HEK293 (cell line): Measurements from ENCODE around the gene SCUBE1.

Experiments used
- CTCF ChIA-PET: fragments of 350-600 bp; formaldehyde crosslinking; extraction: SDS; loops from one replicate; lab custom pipeline; 2021; ENCODE audit warnings: antibody characterized with exemption; lab: Yijun Ruan, JAX
- POLR2A ChIA-PET: fragments of 300-600 bp; formaldehyde crosslinking; extraction: SDS; loops from one replicate; lab custom pipeline; 2020; ENCODE audit warnings: antibody characterized with exemption, inconsistent platforms; lab: Yijun Ruan, JAX
- H3K27ac ChIP-seq: fragments of 200-500 bp; sonication (Bioruptor generic); 2 replicates; pipeline ENCODE4 v1.5.1; 2014; ENCODE audit warnings: low read depth, low read length, control low read depth, inconsistent platforms; ENCODE audit errors: extremely low read depth
- H3K36me3 ChIP-seq, 2 experiments: fragments of 200-500 bp in 1 of 2; sonication (Bioruptor generic) in 1 of 2; 1 replicate in 1 of 2; 2 replicates in 1 of 2; pipeline ENCODE4 v1.5.1; 2014 to 2017; ENCODE audit warnings: inconsistent platforms in 2 of 2, low read length in 2 of 2; ENCODE audit not compliant: control insufficient read depth in 2 of 2, insufficient read depth in 1 of 2
- H3K4me1 ChIP-seq: fragments of 200-500 bp; sonication (Bioruptor generic); 2 replicates; pipeline ENCODE4 v1.5.1; 2014; ENCODE audit warnings: mild to moderate bottlenecking, low read length, inconsistent platforms; ENCODE audit not compliant: control insufficient read depth, insufficient read depth
- H3K4me3 ChIP-seq: 2 replicates; pipeline ENCODE4 v1.5.1; 2011; ENCODE audit warnings: low read depth, mild to moderate bottlenecking, control low read depth, low read length, moderate library complexity
- H3K9me3 ChIP-seq: fragments of 200-500 bp; sonication (Bioruptor generic); 2 replicates; pipeline ENCODE4 v1.5.1; 2014; ENCODE audit warnings: low read depth, low read length, inconsistent platforms; ENCODE audit not compliant: control insufficient read depth, insufficient read depth
- BCL11B ChIP-seq: fragments of 450-650 bp; formaldehyde crosslinking; IDR thresholded peaks from 2 replicates; pipeline ENCODE4 v1.5.1; 2016; ENCODE audit warnings: low read depth, missing biosample characterization, missing genetic modification characterization
- EGR2 ChIP-seq: fragments of 450-650 bp; formaldehyde crosslinking; IDR thresholded peaks from 2 replicates; pipeline ENCODE4 v1.5.1; 2016; ENCODE audit warnings: low read depth, missing biosample characterization, missing genetic modification characterization
- HIC1 ChIP-seq: fragments of 450-650 bp; formaldehyde crosslinking; IDR thresholded peaks from 2 replicates; pipeline ENCODE4 v1.5.1; 2016; ENCODE audit warnings: missing biosample characterization, missing genetic modification characterization
- IKZF3 ChIP-seq: fragments of 450-650 bp; IDR thresholded peaks from 2 replicates; pipeline ENCODE4 v1.5.0; 2018; ENCODE audit warnings: missing biosample characterization, mild to moderate bottlenecking, missing genetic modification characterization, moderate library complexity
- ZBTB49 ChIP-seq: fragments of 450-650 bp; formaldehyde crosslinking; IDR thresholded peaks from 2 replicates; pipeline ENCODE4 v1.5.1; 2016; ENCODE audit warnings: missing biosample characterization, missing genetic modification characterization, low read depth
- ZFHX2 ChIP-seq: fragments of 450-650 bp; formaldehyde crosslinking; conservative IDR thresholded peaks from 2 replicates; pipeline ENCODE4 v1.5.1; 2016; ENCODE audit warnings: missing biosample characterization, missing genetic modification characterization
- ZNF16 ChIP-seq: fragments of 450-650 bp; formaldehyde crosslinking; IDR thresholded peaks from 2 replicates; pipeline ENCODE4 v1.5.1; 2016; ENCODE audit warnings: low read depth, missing biosample characterization, missing genetic modification characterization
- ZNF214 ChIP-seq: fragments of 450-650 bp; formaldehyde crosslinking; IDR thresholded peaks from 2 replicates; pipeline ENCODE4 v1.5.1; 2017; ENCODE audit warnings: missing biosample characterization, mild to moderate bottlenecking, missing genetic modification characterization, borderline replicate concordance
- ZNF449 ChIP-seq: fragments of 450-650 bp; formaldehyde crosslinking; IDR thresholded peaks from 2 replicates; pipeline ENCODE4 v1.5.1; 2017; ENCODE audit warnings: missing biosample characterization, mild to moderate bottlenecking, missing genetic modification characterization, moderate library complexity
- ZNF513 ChIP-seq: fragments of 450-650 bp; IDR thresholded peaks from 2 replicates; pipeline ENCODE4 v1.5.1; 2018; ENCODE audit warnings: missing biosample characterization, missing genetic modification characterization
- TF ChIP-seq, protein P1 (sequence below): fragments of 450-650 bp; formaldehyde crosslinking; IDR thresholded peaks from 2 replicates; pipeline ENCODE4; 2016; ENCODE audit warnings: missing biosample characterization, missing genetic modification characterization
- TF ChIP-seq, protein P2 (sequence below): fragments of 450-650 bp; formaldehyde crosslinking; IDR thresholded peaks from 2 replicates; pipeline ENCODE4 v1.5.1; 2016; ENCODE audit warnings: missing biosample characterization, missing genetic modification characterization
- TF ChIP-seq, protein P3 (sequence below): fragments of 450-650 bp; formaldehyde crosslinking; IDR thresholded peaks from 2 replicates; pipeline ENCODE4 v1.5.1; 2017; ENCODE audit warnings: missing biosample characterization, missing genetic modification characterization
- TF ChIP-seq, protein P4 (sequence below): fragments of 450-650 bp; formaldehyde crosslinking; IDR thresholded peaks from 2 replicates; pipeline ENCODE4 v1.5.1; 2016; ENCODE audit warnings: missing biosample characterization, missing genetic modification characterization

Gene SCUBE1

DNA sequence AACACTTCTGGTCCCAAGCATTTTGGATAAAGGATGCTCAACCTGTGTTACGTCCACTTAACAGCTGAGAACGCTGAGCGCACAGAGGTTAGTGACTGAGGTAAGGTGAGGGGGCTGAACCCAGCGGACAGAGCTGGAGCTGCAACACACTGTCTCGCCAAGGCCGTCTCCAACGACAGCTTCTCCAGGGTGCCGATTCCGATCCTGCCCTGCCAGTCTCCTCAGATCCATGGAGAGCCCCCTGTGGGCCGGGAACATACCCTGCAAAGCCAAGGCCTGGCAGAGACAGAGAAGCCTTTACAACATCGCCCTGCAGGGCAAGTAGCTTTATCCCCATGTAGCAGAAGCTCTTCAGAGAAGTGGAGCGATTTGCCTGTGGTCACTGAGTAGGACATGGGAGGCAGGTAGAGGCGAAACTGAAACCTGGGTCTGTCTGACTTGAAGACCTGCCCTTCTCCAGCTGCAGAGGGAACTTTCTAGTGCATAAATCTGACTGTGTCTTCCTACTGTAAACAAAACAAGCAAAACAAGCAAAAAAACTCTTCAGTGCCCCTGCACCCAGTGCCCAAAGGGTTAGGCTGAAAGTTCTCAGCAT is 72.8 kb downstream of the SCUBE1 start:
- POLR2A ChIA-PET, result no interaction called here
- H3K9me3 ChIP-seq, result no peaks in the 10 kb centered on the region
- no peak overlapping the region for H3K4me3 ChIP-seq
- no peak for TF ChIP-seq EGR2 (tag by site-specific recombination)
- TF ChIP-seq IKZF3 (tag by site-specific recombination), result no peak
- TF ChIP-seq ZNF449 (tag by site-specific recombination), result no peak
- TF ChIP-seq, protein P1, sequence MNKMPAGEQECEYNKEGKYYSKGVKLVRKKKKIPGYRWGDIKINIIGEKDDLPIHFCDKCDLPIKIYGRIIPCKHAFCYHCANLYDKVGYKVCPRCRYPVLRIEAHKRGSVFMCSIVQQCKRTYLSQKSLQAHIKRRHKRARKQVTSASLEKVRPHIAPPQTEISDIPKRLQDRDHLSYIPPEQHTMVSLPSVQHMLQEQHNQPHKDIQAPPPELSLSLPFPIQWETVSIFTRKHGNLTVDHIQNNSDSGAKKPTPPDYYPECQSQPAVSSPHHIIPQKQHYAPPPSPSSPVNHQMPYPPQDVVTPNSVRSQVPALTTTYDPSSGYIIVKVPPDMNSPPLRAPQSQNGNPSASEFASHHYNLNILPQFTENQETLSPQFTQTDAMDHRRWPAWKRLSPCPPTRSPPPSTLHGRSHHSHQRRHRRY, result no peak
- TF ChIP-seq, protein P2, sequence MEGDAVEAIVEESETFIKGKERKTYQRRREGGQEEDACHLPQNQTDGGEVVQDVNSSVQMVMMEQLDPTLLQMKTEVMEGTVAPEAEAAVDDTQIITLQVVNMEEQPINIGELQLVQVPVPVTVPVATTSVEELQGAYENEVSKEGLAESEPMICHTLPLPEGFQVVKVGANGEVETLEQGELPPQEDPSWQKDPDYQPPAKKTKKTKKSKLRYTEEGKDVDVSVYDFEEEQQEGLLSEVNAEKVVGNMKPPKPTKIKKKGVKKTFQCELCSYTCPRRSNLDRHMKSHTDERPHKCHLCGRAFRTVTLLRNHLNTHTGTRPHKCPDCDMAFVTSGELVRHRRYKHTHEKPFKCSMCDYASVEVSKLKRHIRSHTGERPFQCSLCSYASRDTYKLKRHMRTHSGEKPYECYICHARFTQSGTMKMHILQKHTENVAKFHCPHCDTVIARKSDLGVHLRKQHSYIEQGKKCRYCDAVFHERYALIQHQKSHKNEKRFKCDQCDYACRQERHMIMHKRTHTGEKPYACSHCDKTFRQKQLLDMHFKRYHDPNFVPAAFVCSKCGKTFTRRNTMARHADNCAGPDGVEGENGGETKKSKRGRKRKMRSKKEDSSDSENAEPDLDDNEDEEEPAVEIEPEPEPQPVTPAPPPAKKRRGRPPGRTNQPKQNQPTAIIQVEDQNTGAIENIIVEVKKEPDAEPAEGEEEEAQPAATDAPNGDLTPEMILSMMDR (tag by site-specific recombination), result peak; percentile 37; the same call in 1 of the 2 replicates
- TF ChIP-seq, protein P3, sequence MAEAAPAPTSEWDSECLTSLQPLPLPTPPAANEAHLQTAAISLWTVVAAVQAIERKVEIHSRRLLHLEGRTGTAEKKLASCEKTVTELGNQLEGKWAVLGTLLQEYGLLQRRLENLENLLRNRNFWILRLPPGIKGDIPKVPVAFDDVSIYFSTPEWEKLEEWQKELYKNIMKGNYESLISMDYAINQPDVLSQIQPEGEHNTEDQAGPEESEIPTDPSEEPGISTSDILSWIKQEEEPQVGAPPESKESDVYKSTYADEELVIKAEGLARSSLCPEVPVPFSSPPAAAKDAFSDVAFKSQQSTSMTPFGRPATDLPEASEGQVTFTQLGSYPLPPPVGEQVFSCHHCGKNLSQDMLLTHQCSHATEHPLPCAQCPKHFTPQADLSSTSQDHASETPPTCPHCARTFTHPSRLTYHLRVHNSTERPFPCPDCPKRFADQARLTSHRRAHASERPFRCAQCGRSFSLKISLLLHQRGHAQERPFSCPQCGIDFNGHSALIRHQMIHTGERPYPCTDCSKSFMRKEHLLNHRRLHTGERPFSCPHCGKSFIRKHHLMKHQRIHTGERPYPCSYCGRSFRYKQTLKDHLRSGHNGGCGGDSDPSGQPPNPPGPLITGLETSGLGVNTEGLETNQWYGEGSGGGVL (tag by site-specific recombination), result no peak
- no peak for TF ChIP-seq ZNF214 (tag by site-specific recombination)
- no peaks in the 10 kb centered on the region for H3K36me3 ChIP-seq
- no peaks in the 10 kb centered on the region for H3K4me1 ChIP-seq
- CTCF ChIA-PET, result interaction anchor here (0.6 to 11.3 kb wide), 15 partner anchors 8 to 774 kb away, joined by 3 to 318 read pairs (median 4); partner anchors contain the start of gene SCUBE1
- H3K27ac ChIP-seq, result no peak overlapping the region

DNA sequence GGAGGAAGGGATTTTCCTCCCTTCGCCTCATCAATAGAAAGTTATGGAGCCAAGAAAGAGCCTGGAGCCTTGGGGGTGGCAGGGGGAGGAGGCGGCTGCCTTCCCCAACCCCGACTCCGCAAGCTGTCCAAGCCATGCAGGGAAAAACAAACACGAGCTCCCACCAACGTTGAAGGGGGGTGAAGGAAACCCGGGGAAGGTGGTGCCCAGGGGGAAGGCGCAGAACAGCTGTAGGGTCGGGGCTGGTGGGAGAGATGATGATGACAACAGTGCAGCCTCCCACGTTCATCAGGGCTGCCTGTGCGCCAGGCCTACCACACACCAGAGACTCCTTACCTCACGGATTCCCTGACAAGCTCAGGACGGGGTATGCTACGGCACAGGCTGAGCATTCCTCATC is 73.5 kb downstream of the SCUBE1 start:
- Histone ChIP-seq H3K9me3 (no peaks in the 10 kb centered on the region), H3K27ac (no peak overlapping the region), H3K4me3 (no peak overlapping the region), H3K36me3 (no peaks in the 10 kb centered on the region), H3K4me1 (peaks cover 2% of the 10 kb centered on the region; the same call in 1 of the 2 replicates)
- ChIA-PET CTCF (interaction anchor here (0.6 to 11.3 kb wide), 13 partner anchors 11 to 154 kb away, joined by 3 to 318 read pairs (median 5); partner anchors contain the start of gene SCUBE1), POLR2A (no interaction called here)
- TF ChIP-seq ZFHX2 (tag by site-specific recombination), result peak; percentile 55
- TF ChIP-seq BCL11B (tag by site-specific recombination), result no peak
- peak; percentile 79 for TF ChIP-seq EGR2 (tag by site-specific recombination)

DNA sequence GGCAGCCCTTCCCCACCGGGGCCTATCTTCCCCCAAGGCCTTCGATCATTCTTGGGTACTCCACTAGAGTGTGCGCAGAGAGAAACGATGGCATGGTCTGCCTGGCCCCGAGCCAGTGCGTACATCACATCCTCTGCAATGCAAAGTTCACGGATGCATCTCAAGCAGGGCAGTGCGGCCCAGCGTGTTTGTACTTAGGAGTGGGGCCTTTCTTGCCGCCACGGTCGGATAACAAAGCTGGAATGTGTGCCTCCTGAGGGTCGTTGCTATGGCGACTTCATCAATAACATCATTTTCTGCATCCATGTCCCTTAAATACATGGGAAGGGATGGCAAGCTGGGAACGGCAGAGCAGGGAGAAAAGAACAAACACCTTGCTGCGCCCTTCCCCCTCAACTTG is 73.9 kb downstream of the SCUBE1 start:
- ChIA-PET CTCF (interaction anchor here (0.6 to 11.3 kb wide), 11 partner anchors 10 to 153 kb away, joined by 3 to 318 read pairs (median 4); partner anchors contain the start of gene SCUBE1), POLR2A (no interaction called here)
- Histone ChIP-seq H3K4me3 (no peak overlapping the region), H3K36me3 (no peaks in the 10 kb centered on the region), H3K27ac (no peak overlapping the region), H3K4me1 (peaks cover 6% of the 10 kb centered on the region), H3K9me3 (no peaks in the 10 kb centered on the region)
- TF ChIP-seq ZNF16 (no peak), ZBTB49 (tag by site-specific recombination) (no peak), ZNF513 (tag by site-specific recombination) (no peak), HIC1 (tag by site-specific recombination) (no peak)
- TF ChIP-seq, protein P4, sequence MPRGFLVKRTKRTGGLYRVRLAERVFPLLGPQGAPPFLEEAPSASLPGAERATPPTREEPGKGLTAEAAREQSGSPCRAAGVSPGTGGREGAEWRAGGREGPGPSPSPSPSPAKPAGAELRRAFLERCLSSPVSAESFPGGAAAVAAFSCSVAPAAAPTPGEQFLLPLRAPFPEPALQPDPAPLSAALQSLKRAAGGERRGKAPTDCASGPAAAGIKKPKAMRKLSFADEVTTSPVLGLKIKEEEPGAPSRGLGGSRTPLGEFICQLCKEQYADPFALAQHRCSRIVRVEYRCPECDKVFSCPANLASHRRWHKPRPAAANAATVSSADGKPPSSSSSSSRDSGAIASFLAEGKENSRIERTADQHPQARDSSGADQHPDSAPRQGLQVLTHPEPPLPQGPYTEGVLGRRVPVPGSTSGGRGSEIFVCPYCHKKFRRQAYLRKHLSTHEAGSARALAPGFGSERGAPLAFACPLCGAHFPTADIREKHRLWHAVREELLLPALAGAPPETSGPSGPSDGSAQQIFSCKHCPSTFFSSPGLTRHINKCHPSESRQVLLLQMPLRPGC, result no peak
